GM23338 (cell line): ENCODE results near the gene AGPAT4. TPM values are rescaled to one million over a fixed set of nuclear protein-coding genes. Genes with fewer than 3 reads are reported as not detected.

ENCODE experiments used
- ATAC-seq: fragments of 200-7000 bp; cut with Tn5 transposase; 3 replicates; pipeline ENCODE4 v1.9.1; 2020
- DNase-seq: peaks from one replicate; pipeline ENCODE4 v3.0.0-alpha.2; 2015; ENCODE audit warnings: low spot score
- H2AFZ ChIP-seq: fragments of 200-600 bp; sonication (generic); 2 replicates; pipeline ENCODE4 v1.8.0; 2016; ENCODE audit warnings: antibody characterized with exemption, mild to moderate bottlenecking, moderate library complexity
- H3F3A ChIP-seq: fragments of 200-600 bp; sonication (generic); replicated peaks from 2 replicates; pipeline ENCODE4 v1.8.0; 2017; ENCODE audit warnings: antibody characterized with exemption, mixed run types, low read depth
- H3K27ac ChIP-seq: fragments of 200-600 bp; sonication (generic); 2 replicates; pipeline ENCODE4 v1.6.1; 2016; ENCODE audit warnings: low read depth
- H3K27me3 ChIP-seq: fragments of 200-600 bp; sonication (generic); 2 replicates; pipeline ENCODE4 v1.8.0; 2016; ENCODE audit warnings: mild to moderate bottlenecking, mixed run types, moderate library complexity; ENCODE audit not compliant: insufficient read depth
- H3K36me3 ChIP-seq: fragments of 200-600 bp; sonication (generic); 2 replicates; pipeline ENCODE4 v1.8.0; 2016; ENCODE audit warnings: mild to moderate bottlenecking; ENCODE audit not compliant: insufficient read depth
- H3K4me1 ChIP-seq: fragments of 200-600 bp; sonication (generic); 2 replicates; pipeline ENCODE4 v1.8.0; 2016; ENCODE audit warnings: mild to moderate bottlenecking, moderate library complexity; ENCODE audit not compliant: insufficient read depth
- H3K4me2 ChIP-seq: fragments of 200-600 bp; sonication (generic); 2 replicates; pipeline ENCODE4 v1.7.1; 2017; ENCODE audit warnings: mixed run types
- H3K4me3 ChIP-seq: fragments of 200-600 bp; sonication (generic); 2 replicates; pipeline ENCODE4 v1.6.1; 2016; ENCODE audit warnings: mixed run types
- H3K79me2 ChIP-seq: fragments of 200-600 bp; sonication (generic); replicated peaks from 2 replicates; pipeline ENCODE4 v1.8.0; 2017; ENCODE audit warnings: mild to moderate bottlenecking; ENCODE audit not compliant: insufficient read depth
- H3K9me2 ChIP-seq: fragments of 200-600 bp; sonication (generic); 2 replicates; pipeline ENCODE4 v1.8.0; 2017; ENCODE audit not compliant: insufficient read depth
- H4K20me1 ChIP-seq: fragments of 200-600 bp; sonication (generic); replicated peaks from 2 replicates; pipeline ENCODE4 v1.8.0; 2017; ENCODE audit warnings: mild to moderate bottlenecking; ENCODE audit not compliant: insufficient read depth
- H3K27ac Mint-ChIP-seq: 2 replicates; pipeline ENCODE4 v1.8.0; 2020; ENCODE audit warnings: inconsistent platforms, mild to moderate bottlenecking, moderate library complexity, mixed read lengths
- H3K27me3 Mint-ChIP-seq: 3 replicates; pipeline ENCODE4 v1.8.0; 2022; ENCODE audit warnings: low read depth, mild to moderate bottlenecking, moderate library complexity, mixed read lengths, inconsistent platforms; ENCODE audit not compliant: insufficient read depth, poor library complexity
- H3K36me3 Mint-ChIP-seq: 3 replicates; pipeline ENCODE4 v1.8.0; 2021; ENCODE audit warnings: low read depth, mild to moderate bottlenecking, inconsistent platforms, moderate library complexity, mixed read lengths
- H3K4me1 Mint-ChIP-seq: 3 replicates; pipeline ENCODE4 v1.8.0; 2020; ENCODE audit warnings: mild to moderate bottlenecking, inconsistent platforms, mixed read lengths
- H3K4me3 Mint-ChIP-seq: 3 replicates; pipeline ENCODE4 v1.8.0; 2021; ENCODE audit warnings: moderate library complexity, mild to moderate bottlenecking, inconsistent platforms, mixed read lengths
- H3K9me3 Mint-ChIP-seq: 3 replicates; pipeline ENCODE4 v1.8.0; 2020; ENCODE audit warnings: moderate library complexity, mild to moderate bottlenecking, inconsistent platforms, mixed read lengths
- CREB1 ChIP-seq: fragments of 250-450 bp; sonication (Bioruptor Pico); IDR thresholded peaks from 2 replicates; pipeline ENCODE4 v1.5.0; 2020; ENCODE audit warnings: low read depth, mild to moderate bottlenecking, moderate library complexity
- EZH2 ChIP-seq: fragments of 200-600 bp; sonication (generic); IDR thresholded peaks from one replicate; pipeline ENCODE4 v1.8.0; 2017; ENCODE audit warnings: antibody characterized with exemption, mild to moderate bottlenecking, low read depth; ENCODE audit not compliant: unreplicated experiment
- JUNB ChIP-seq: IDR thresholded peaks from one replicate; pipeline ENCODE4 v1.6.1; 2016; ENCODE audit warnings: antibody characterized with exemption; ENCODE audit not compliant: unreplicated experiment
- POLR2AphosphoS5 ChIP-seq: IDR thresholded peaks from 2 replicates; pipeline ENCODE4 v1.6.1; 2016; ENCODE audit warnings: antibody characterized with exemption, low read depth
- STAT1 ChIP-seq: IDR thresholded peaks from one replicate; pipeline ENCODE4 v1.6.1; 2016; ENCODE audit warnings: antibody characterized with exemption; ENCODE audit not compliant: unreplicated experiment
- ZNF114 ChIP-seq: fragments of 250-450 bp; sonication (Bioruptor Pico); IDR thresholded peaks from 2 replicates; pipeline ENCODE4 v1.5.0; 2020; ENCODE audit warnings: mild to moderate bottlenecking, moderate library complexity
- ZNF331 ChIP-seq: fragments of 250-450 bp; sonication (Bioruptor Pico); IDR thresholded peaks from 2 replicates; pipeline ENCODE4 v1.5.0; 2020; ENCODE audit warnings: low read depth, mild to moderate bottlenecking, moderate library complexity
- polyA plus RNA-seq: library from polyadenylated mRNA; unstranded; fragments of >200 nt; fragmentation: Nextera tagmentation; extraction: Ambion mirVana; gene quantifications from 2 replicates; pipeline ENCODE4 v1.2.1, GENCODE V29; 2016
- total RNA-seq: library from RNA; depleted of rRNA; stranded (reverse); fragments of >200 nt; shearing (Covaris generic); gene quantifications from 2 replicates; pipeline ENCODE4 v1.2.3, GENCODE V29; 2014
- TF ChIP-seq, protein P1 (sequence below): fragments of 250-450 bp; sonication (Bioruptor Pico); IDR thresholded peaks from 2 replicates; pipeline ENCODE4 v1.5.0; 2020; ENCODE audit warnings: mild to moderate bottlenecking, moderate library complexity
- TF ChIP-seq, protein P2 (sequence below), 2 experiments: fragments of 200-600 bp in 1 of 2; sonication (generic) in 1 of 2; conservative IDR thresholded peaks; 2 replicates each; pipeline versions ENCODE4 v1.5.1 to v1.6.1; 2016 to 2017; ENCODE audit warnings: antibody characterized with exemption in 2 of 2, low read depth in 2 of 2, mild to moderate bottlenecking in 2 of 2, moderate library complexity in 1 of 2

The AGPAT4 gene
- total and polyA plus RNA-seq, 2 experiments from 2014 or later, result 8.9 to 19.3 TPM

DNA sequence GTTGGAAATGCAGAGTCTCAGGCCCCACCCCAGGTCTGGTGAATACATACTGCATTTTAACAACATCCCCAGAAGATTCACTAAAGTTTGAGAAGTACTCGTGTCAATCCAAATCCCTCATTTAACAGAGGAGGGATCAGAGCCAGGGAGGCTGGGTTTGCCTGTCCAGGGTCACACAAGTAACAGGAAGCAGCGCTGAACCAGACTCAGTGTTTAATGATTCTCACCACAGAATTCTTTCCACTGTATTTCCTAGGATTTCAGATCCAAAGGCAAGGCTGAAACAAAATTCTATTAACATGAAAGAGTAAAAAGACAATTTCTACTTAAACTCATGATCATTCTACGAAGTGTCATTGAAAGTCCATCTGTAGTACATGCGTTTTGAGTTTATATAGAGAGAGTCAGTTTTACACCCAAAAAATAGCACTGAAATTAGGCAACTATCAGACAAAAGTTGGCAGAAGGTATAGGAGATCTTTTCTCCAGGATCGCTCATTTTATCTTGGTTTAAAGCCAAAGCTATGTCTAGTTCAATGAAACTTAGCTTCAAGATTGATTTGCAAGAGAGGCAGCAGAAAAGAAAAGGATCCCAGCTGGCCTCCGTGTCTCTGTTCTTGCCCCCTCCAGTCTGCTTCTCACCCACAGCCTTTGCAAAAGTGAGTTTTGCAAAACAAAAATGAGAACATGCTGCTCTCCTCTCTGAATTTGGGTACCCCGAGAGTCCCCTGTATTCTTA, 6.0 kb upstream of the AGPAT4 start (continued):
- TF ChIP-seq, protein P1, sequence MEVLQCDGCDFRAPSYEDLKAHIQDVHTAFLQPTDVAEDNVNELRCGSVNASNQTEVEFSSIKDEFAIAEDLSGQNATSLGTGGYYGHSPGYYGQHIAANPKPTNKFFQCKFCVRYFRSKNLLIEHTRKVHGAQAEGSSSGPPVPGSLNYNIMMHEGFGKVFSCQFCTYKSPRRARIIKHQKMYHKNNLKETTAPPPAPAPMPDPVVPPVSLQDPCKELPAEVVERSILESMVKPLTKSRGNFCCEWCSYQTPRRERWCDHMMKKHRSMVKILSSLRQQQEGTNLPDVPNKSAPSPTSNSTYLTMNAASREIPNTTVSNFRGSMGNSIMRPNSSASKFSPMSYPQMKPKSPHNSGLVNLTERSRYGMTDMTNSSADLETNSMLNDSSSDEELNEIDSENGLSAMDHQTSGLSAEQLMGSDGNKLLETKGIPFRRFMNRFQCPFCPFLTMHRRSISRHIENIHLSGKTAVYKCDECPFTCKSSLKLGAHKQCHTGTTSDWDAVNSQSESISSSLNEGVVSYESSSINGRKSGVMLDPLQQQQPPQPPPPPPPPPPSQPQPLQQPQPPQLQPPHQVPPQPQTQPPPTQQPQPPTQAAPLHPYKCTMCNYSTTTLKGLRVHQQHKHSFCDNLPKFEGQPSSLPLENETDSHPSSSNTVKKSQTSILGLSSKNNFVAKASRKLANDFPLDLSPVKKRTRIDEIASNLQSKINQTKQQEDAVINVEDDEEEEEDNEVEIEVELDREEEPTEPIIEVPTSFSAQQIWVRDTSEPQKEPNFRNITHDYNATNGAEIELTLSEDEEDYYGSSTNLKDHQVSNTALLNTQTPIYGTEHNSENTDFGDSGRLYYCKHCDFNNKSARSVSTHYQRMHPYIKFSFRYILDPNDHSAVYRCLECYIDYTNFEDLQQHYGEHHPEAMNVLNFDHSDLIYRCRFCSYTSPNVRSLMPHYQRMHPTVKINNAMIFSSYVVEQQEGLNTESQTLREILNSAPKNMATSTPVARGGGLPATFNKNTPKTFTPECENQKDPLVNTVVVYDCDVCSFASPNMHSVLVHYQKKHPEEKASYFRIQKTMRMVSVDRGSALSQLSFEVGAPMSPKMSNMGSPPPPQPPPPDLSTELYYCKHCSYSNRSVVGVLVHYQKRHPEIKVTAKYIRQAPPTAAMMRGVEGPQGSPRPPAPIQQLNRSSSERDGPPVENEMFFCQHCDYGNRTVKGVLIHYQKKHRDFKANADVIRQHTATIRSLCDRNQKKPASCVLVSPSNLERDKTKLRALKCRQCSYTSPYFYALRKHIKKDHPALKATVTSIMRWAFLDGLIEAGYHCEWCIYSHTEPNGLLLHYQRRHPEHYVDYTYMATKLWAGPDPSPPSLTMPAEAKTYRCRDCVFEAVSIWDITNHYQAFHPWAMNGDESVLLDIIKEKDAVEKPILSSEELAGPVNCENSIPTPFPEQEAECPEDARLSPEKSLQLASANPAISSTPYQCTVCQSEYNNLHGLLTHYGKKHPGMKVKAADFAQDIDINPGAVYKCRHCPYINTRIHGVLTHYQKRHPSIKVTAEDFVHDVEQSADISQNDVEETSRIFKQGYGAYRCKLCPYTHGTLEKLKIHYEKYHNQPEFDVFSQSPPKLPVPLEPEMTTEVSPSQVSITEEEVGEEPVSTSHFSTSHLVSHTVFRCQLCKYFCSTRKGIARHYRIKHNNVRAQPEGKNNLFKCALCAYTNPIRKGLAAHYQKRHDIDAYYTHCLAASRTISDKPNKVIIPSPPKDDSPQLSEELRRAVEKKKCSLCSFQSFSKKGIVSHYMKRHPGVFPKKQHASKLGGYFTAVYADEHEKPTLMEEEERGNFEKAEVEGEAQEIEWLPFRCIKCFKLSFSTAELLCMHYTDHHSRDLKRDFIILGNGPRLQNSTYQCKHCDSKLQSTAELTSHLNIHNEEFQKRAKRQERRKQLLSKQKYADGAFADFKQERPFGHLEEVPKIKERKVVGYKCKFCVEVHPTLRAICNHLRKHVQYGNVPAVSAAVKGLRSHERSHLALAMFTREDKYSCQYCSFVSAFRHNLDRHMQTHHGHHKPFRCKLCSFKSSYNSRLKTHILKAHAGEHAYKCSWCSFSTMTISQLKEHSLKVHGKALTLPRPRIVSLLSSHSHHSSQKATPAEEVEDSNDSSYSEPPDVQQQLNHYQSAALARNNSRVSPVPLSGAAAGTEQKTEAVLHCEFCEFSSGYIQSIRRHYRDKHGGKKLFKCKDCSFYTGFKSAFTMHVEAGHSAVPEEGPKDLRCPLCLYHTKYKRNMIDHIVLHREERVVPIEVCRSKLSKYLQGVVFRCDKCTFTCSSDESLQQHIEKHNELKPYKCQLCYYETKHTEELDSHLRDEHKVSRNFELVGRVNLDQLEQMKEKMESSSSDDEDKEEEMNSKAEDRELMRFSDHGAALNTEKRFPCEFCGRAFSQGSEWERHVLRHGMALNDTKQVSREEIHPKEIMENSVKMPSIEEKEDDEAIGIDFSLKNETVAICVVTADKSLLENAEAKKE (CRISPR knock-in tag), result no peak
- TF ChIP-seq, protein P2, sequence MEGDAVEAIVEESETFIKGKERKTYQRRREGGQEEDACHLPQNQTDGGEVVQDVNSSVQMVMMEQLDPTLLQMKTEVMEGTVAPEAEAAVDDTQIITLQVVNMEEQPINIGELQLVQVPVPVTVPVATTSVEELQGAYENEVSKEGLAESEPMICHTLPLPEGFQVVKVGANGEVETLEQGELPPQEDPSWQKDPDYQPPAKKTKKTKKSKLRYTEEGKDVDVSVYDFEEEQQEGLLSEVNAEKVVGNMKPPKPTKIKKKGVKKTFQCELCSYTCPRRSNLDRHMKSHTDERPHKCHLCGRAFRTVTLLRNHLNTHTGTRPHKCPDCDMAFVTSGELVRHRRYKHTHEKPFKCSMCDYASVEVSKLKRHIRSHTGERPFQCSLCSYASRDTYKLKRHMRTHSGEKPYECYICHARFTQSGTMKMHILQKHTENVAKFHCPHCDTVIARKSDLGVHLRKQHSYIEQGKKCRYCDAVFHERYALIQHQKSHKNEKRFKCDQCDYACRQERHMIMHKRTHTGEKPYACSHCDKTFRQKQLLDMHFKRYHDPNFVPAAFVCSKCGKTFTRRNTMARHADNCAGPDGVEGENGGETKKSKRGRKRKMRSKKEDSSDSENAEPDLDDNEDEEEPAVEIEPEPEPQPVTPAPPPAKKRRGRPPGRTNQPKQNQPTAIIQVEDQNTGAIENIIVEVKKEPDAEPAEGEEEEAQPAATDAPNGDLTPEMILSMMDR (conservative IDR thresholded peaks at IDR 0.05; ENCODE audit: low read depth in 2 of 2), result no peak
- no peak for TF ChIP-seq POLR2AphosphoS5
- TF ChIP-seq ZNF331 (CRISPR knock-in tag), result no peak
- no peak for TF ChIP-seq EZH2
- no peak for TF ChIP-seq JUNB

DNA sequence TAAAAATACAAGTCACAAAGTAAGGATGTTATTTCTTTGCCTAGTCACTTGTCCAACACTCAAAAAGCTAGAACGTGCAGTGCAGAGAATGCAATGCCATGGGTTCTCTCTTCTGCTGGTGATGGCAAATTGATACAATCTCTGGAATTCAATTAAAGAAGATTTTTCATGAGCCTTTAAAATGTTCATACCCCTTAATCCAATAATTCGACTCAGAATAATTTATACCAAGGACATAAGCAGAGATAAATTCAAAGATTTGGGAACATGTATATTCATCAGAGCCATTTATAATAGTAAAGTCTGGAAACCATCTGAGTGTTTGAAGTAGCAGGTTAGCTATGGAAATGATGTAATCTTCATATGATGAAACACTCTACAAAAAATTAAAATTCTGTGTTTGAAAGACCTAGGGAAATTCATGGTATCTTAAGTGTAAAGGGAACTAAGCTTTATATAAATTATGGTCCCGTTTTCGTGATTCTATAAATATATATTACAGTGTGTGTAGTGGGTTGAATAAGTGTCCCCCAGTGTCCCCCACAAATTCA, 2.8 kb upstream of the AGPAT4 start:
- Histone ChIP-seq H3K27ac (no peak overlapping the region), H3K36me3 (no peaks in the 10 kb centered on the region), H3F3A (no peaks in the 10 kb centered on the region), H4K20me1 (0 out of 2 replicates have a peak, but pooled peaks cover 1% of the 10 kb centered on the region), H3K4me3 (no peak overlapping the region), H3K4me1 (peaks cover 11% of the 10 kb centered on the region), H3K9me2 (no peaks in the 10 kb centered on the region), H3K79me2 (peaks cover 16% of the 10 kb centered on the region), H2AFZ (no peak overlapping the region), H3K4me2 (no peak overlapping the region), H3K27me3 (no peaks in the 10 kb centered on the region)
- no peak for DNase-seq
- Mint-ChIP-seq H3K4me3 (no peak overlapping the region), H3K27me3 (peaks cover 3% of the 10 kb centered on the region), H3K27ac (no peak overlapping the region), H3K36me3 (peaks cover 9% of the 10 kb centered on the region), H3K9me3 (peaks cover 12% of the 10 kb centered on the region), H3K4me1 (peaks cover 15% of the 10 kb centered on the region)
- TF ChIP-seq ZNF331 (CRISPR knock-in tag) (no peak), EZH2 (no peak), STAT1 (no peak), ZNF114 (CRISPR knock-in tag) (no peak), CREB1 (CRISPR knock-in tag) (no peak), JUNB (no peak)
- TF ChIP-seq, protein P2 (conservative IDR thresholded peaks at IDR 0.05; ENCODE audit: low read depth in 2 of 2), result no peak
- no peak for ATAC-seq
